Dedifferentiated amniotic fluid mesenchymal stem cell (primary cell): ENCODE measurements around the gene ASB10.

Experiments
- DNase-seq: peaks from one replicate; pipeline ENCODE4 v3.0.0-alpha.2; 2016; ENCODE audit errors: extremely low spot score

ASB10 gene, protein sequence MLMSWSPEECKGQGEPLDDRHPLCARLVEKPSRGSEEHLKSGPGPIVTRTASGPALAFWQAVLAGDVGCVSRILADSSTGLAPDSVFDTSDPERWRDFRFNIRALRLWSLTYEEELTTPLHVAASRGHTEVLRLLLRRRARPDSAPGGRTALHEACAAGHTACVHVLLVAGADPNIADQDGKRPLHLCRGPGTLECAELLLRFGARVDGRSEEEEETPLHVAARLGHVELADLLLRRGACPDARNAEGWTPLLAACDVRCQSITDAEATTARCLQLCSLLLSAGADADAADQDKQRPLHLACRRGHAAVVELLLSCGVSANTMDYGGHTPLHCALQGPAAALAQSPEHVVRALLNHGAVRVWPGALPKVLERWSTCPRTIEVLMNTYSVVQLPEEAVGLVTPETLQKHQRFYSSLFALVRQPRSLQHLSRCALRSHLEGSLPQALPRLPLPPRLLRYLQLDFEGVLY

GRCh38 chr7:151186640-151187408 is at the start of gene ASB10:
Gene ASB10, minus strand, starts transcription at chr7:151187250. Its CDS starts 120 bp downstream, at chr7:151187130.
- DNase-seq: no peak

GRCh38 chr7:151236406-151236805 is 49.4 kb upstream of the ASB10 start:
- no peak for DNase-seq

- no peak for DNase-seq
Measured at GRCh38 chr7:151235091-151235787, 48.2 kb upstream of the ASB10 start.

- no peak for DNase-seq
Measured at GRCh38 chr7:151233804-151234203, 46.8 kb upstream of the ASB10 start.

GRCh38 chr7:151232917-151233701 is 46.1 kb upstream of the ASB10 start:
- DNase-seq: peak; percentile 73

DNA sequence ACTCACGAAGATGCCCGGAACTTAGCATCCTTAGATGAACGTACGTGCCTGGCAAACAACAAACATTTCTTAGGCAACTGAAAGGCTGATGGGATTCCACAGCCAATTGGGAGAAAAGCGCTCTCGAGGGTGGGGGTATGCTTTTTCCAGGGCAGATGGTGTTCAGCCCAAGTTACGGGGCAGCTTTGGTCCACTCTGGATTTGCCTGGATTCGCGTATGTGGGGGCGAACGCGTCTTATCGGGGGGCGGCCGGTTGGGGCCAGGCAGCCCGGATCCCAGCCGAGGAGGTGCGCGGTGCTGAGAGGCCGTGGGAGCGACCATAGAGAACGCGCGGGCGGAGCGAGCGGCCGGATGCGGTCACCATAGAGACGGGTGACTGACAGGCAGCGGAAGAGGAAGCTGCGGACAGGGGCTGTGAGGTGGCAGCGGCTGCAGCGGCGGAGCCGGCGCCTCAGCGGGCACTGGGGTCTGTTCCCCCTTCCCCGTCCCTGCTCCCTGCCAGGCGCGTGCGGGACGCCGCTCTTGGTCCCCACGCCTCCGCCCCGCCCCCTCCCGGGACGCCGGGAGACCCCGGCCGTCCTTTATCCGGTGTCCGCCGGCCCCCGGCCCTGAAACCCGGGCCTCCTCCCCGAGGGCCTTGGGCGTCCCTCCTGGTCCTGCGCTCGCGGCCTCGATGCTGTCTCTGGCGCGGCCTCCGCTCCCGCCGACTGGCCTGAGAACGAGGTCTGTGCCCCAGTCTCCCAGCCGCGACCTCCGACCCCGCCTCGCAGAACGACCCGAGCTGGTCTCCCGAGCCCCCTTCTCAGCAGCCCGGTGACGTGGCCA is 45.3 kb upstream of the ASB10 start, which contains the start of gene CHPF2:
Gene CHPF2, plus strand, starts transcription at position 393 of the 826 bp plus-strand sequence. CDS start 1,529 bp downstream, outside the sequence.
- DNase-seq: peak; percentile 84

DNA sequence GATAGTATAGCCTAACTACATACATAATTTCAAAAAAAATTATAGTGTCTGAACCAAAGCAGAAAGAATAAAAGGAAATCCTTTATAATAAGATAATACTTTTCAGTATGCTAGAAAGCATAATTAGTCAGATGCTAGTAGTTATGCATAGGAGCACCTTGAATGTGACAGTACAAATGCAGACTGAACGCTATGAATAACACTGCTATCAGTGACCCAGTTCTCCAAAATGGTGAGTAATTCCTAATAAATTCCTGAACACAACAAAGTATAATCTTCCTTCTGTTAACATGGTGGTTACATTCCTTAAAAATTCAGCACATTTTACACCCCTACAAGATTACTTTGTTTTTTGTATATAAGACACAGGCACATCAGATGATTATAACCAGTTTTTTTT is 44.0 kb upstream of the ASB10 start:
- no peak for DNase-seq

DNA sequence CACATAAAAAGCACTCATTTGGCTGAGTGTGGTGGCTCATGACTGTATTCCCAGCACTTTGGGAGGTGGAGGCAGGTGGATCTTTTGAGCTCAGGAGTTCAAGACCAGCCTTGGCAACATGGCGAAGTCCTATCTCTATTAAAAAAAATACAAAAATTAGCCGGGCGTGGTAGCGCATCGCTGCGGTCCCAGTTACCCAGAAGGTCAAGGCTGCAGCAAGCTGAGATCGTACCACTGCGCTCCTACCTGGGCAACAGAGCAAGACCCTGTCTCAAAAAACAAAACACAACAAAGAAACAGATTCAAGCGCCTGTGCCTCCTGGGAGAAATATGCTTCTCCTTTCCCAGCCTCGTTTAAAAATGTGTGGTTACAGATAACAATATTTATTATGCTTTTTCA is 42.2 kb upstream of the ASB10 start:
- DNase-seq: no peak

- DNase-seq: no peak
Measured at GRCh38 chr7:151228024-151228866, 41.2 kb upstream of the ASB10 start.

DNA sequence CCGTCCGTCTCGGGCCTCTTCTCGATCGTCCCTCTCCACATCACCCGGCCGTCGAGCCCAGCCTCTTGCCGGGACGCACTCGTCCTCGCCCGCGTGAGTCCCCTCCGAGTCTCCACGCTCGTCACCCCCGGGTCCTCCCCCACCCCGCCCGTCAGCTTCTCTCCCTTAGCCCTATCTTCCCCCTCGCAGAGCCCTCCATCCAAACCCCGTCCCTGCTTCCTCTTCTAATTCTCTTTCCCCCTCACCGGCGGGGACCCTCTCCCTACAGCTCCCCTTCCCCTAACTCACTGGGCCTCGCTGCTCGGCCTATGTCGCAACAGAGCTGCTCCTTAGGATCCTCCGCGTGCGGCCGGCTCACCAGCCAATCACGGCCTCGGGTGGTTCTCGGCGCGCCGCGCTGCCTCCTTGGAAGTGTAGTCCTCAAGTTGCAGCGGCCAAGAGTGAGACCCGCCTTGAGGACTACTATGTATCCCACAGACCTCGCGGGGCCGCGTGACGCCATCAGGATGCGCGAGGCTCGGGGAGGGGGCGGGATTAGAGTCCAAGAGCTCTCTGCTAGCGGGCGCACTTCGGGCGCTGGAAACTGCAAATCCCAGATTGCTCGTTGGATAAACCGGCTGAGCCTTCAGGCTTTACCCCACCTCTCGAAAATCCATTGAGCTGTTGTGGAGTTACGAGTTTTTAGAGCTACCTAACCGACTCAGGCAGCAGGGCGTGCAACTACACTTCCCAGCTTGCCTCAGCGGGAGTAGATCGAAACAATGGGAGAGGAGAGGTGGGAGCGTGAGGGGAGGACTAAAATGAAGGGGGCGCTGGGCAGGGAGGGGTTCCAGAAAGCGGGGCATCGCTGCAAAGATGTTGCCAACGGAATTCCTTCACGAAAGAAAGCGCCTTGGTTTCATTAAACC is 40.1 kb upstream of the ASB10 start, which contains the start of gene ABCF2:
Gene ABCF2, minus strand, starts transcription at position 331 of the 908 bp plus-strand sequence. CDS start 747 bp downstream, outside the sequence.
- peak; percentile 99 for DNase-seq

DNA sequence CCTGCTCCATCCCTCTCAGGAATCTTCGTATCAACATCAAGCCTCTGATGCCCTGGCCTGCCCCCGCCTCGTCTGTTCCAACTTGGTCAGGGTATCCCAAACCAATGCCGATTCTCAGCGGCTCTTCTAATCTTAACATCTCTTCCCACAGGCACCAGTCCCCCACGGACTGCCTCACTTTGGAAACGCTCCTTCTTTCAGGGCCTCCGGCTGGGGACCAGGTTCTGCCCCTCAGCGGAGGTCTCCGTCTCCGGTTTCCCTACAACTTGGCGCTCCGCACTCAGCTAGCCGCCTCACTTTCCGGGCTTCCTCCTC is 39.5 kb upstream of the ASB10 start:
- DNase-seq: no peak

DNA sequence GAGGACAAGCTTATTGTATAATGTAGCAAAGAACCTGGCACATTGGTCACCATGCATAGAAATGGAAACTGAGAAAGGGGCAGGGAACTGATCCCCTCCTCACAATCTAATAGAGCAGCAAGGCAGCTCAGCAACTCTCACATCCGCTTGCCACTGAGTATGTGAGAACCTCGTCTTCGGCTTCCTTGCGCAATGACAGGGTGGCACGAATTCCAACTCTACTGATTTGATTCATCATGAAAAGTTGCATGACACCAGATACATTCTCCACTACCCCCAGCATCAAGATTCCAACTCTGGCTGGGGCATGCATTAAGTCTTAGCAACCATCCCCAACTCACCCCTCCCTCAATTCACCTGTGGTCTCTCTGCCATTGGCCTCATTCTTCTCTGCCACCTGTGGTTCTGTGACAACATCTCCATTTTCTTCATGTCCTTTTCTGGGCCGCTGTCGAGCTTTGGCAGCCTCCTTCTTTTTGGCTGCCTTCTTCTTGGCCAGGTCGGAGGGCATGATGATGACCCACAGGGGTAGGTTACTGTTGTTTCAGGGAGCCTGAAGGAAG is 39.0 kb upstream of the ASB10 start:
- no peak for DNase-seq

GRCh38 chr7:151223728-151224127 is 36.7 kb upstream of the ASB10 start:
- DNase-seq: no peak

GRCh38 chr7:151218170-151218569 is 31.1 kb upstream of the ASB10 start:
- DNase-seq: no peak

GRCh38 chr7:151215396-151215795 is 28.3 kb upstream of the ASB10 start:
- no peak for DNase-seq

DNA sequence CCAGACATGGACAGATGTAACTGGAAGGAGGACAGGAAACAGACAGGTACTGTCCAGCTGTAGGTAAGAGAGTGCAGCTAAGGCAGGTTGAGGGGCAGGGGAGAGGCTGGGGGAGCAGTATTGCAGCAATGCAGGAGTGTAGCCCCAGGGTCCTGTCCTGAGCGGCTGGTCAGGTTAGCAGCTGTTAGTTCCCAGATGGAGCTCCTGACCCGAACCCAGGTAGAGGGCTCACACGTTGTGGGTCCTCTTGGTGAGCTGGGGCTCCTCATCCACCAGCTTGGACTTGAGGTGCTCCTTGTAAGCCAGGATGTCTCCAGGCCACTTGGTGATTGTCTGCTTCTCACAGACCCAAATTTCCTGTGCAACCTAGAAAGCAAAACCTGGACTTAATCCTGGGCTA is 26.8 kb upstream of the ASB10 start:
- DNase-seq: no peak

DNA sequence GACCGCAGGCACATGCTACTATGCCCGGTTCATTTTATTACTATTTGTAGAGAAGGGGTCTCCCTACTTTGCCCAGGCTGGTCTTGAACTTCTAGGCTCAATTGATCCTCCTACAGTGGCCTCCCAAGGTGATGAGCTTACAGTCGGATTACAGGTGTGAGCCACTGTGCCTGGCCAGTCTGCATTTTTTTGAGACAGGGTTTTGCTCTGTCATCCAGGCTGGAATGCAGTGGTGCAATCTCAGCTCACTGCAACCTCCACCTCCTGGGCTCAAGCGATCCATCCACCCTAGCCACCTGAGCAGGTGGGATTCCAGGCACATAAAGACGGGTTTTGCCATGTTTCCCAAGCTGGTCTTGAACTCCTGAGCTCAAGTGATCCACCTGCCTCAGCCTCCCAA is 25.6 kb upstream of the ASB10 start:
- DNase-seq: no peak

GRCh38 chr7:151211155-151211772 is 24.2 kb upstream of the ASB10 start:
- no peak for DNase-seq
